AG09309 (cell line): Measurements from ENCODE around the gene USP2.

Source experiments
- DNase-seq: peaks from one replicate; pipeline ENCODE4 v3.0.0-alpha.2; 2010; ENCODE audit warnings: low read depth
- H3K4me3 ChIP-seq: 2 replicates; pipeline ENCODE4 v1.5.1; 2011; ENCODE audit warnings: mild to moderate bottlenecking, low read depth, low read length, moderate library complexity; ENCODE audit not compliant: control insufficient read depth
- TF ChIP-seq, protein P1 (sequence below): IDR thresholded peaks from 2 replicates; pipeline ENCODE4 v1.5.1; 2011; ENCODE audit warnings: mild to moderate bottlenecking, low read depth, low read length, inconsistent platforms; ENCODE audit not compliant: insufficient read depth, control insufficient read depth; ENCODE audit errors: missing control alignments

The USP2 gene

GRCh38 chr11:119366690-119367620 is 14.5 kb downstream of the USP2 start:
- H3K4me3 ChIP-seq = no peak overlapping the region
- TF ChIP-seq, protein P1, sequence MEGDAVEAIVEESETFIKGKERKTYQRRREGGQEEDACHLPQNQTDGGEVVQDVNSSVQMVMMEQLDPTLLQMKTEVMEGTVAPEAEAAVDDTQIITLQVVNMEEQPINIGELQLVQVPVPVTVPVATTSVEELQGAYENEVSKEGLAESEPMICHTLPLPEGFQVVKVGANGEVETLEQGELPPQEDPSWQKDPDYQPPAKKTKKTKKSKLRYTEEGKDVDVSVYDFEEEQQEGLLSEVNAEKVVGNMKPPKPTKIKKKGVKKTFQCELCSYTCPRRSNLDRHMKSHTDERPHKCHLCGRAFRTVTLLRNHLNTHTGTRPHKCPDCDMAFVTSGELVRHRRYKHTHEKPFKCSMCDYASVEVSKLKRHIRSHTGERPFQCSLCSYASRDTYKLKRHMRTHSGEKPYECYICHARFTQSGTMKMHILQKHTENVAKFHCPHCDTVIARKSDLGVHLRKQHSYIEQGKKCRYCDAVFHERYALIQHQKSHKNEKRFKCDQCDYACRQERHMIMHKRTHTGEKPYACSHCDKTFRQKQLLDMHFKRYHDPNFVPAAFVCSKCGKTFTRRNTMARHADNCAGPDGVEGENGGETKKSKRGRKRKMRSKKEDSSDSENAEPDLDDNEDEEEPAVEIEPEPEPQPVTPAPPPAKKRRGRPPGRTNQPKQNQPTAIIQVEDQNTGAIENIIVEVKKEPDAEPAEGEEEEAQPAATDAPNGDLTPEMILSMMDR = no peak
- DNase-seq = no peak

- no peak overlapping the region for H3K4me3 ChIP-seq
- DNase-seq = no peak
- TF ChIP-seq, protein P1 = no peak
These were observed 16.4 kb downstream of the USP2 start for GRCh38 chr11:119365071-119365591.

DNA sequence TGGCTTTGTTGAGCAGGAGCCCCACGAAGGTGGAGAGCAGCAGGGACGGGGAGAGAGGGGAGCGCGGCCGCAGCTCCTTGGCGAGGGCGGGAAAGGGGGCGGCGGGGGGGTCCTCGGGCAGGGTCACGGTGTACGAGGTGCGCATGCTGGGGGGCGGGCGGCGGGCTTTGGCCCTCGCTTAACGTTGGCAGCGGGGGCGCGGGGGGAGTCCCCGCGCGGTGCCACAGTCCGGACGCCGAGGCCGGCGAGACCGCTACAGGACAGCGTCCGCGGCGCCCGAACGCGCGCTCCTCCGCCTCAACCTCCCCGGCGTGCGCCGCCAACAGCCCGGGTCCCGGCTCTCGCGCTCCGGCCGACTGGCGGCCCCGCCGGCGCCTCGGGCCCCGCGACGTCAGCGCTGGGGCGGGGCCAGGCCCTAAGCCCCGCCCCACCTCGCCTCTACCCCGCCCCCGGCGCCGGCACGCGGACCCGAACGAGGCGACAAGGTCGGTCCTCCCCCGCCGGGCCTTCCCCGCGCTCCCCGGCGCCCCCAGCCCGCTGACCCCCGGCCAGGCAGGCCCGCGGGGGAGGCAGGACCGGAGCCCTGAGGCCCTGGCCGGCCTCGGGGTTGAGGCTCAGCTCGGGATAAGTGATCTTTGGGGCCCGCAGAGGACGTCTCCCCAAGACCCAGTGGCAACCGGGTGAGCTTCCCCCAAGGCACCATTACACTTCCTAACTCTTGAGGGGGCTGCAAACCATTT is 17.5 kb downstream of the USP2 start:
- no peak overlapping the region; the same call in 1 of the 2 replicates for H3K4me3 ChIP-seq
- TF ChIP-seq, protein P1 = no peak
- no peak for DNase-seq

GRCh38 chr11:119363081-119363850 is 18.2 kb downstream of the USP2 start:
- H3K4me3 ChIP-seq = no peak overlapping the region
- no peak for DNase-seq
- TF ChIP-seq, protein P1 = no peak

- TF ChIP-seq, protein P1 = no peak
These were observed 18.8 kb downstream of the USP2 start for GRCh38 chr11:119362741-119363080.

More at GRCh38 chr11:119362741-119363080, 18.8 kb downstream of the USP2 start:
- no peak for DNase-seq
- no peak overlapping the region for H3K4me3 ChIP-seq
